Renal cortex interstitium (tissue), 11 donors: Measurements from ENCODE around the gene CHCT1. TPM values are rescaled to one million over a fixed set of nuclear protein-coding genes. Genes with fewer than 3 reads are reported as not detected.

Experiments
- DNase-seq, 11 donors: peaks; one replicate each; pipeline ENCODE4 v3.0.0-alpha.2; 2013; ENCODE audit warnings: low read depth in 9 of 11, low spot score in 4 of 11; ENCODE audit errors: extremely low read depth in 1 of 11
- polyA plus RNA-seq, 3 donors: library from polyadenylated mRNA; unstranded; fragments of 120-200 nt; gene quantifications; one replicate each; pipeline ENCODE4 v1.2.1, GENCODE V29; 2013; ENCODE audit not compliant: insufficient read length in 3 of 3

The CHCT1 gene
- polyA plus RNA-seq, 3 donors, result not detected

DNA sequence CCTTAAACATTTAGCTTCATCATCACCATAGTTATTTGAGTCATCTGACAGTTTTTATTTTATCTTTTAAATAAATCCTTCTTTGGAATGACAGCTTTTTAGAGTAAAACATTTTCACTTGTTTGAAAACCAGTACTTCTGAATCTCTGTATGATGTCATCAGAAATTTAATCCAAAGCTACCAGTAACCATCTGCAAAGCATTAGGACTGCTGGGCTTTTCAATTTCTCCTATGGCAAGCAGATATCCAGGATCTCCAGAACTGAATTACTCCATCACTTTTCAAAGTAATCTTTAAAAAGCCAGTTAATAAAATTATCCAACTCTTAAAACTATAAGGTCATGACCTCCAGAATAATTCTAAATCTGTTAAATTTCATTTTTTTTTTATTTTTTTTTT lies 51.5 kb downstream of the CHCT1 start:
- DNase-seq, result no peak

Other genes starting within 250 kb of the CHCT1 start
- 10 to 100 TPM; 40.4 to 48.7 (median 43.6) TPM for gene USP32, start 30.4 kb upstream of the CHCT1 start, polyA plus RNA-seq
- 10 to 100 TPM; 50.7 to 58.5 (median 54.5) TPM for gene APPBP2, start 103.8 kb downstream of the CHCT1 start, polyA plus RNA-seq
- 10 to 100 TPM; 20.3 to 24.9 (median 21.4) TPM for gene PPM1D, start 177.7 kb downstream of the CHCT1 start, polyA plus RNA-seq